HG02981 (cell line): ENCODE measurements around the gene FAM3B.

ENCODE experiments used
- ATAC-seq: cut with Tn5 transposase; IDR thresholded peaks from one replicate; pipeline ENCODE4 v1.9.1; 2021; ENCODE audit warnings: mild to moderate bottlenecking, moderate library complexity; ENCODE audit not compliant: unreplicated experiment

Gene FAM3B

GRCh38 chr21:41388259-41388658 is 71.7 kb downstream of the FAM3B start:
- no peak for ATAC-seq

- no peak for ATAC-seq
These were observed 73.5 kb downstream of the FAM3B start for GRCh38 chr21:41390043-41390639.

- ATAC-seq, result no peak
These were observed 77.4 kb downstream of the FAM3B start for GRCh38 chr21:41393876-41394465.

GRCh38 chr21:41396558-41397075 is 80.0 kb downstream of the FAM3B start:
- ATAC-seq, result no peak

- no peak for ATAC-seq
These were observed 80.9 kb downstream of the FAM3B start for GRCh38 chr21:41397471-41397891.

- ATAC-seq, result no peak
These were observed 81.7 kb downstream of the FAM3B start for GRCh38 chr21:41398251-41398650.

- no peak for ATAC-seq
These were observed 82.2 kb downstream of the FAM3B start for GRCh38 chr21:41398831-41399230.

- no peak for ATAC-seq
These were observed 82.7 kb downstream of the FAM3B start for GRCh38 chr21:41399246-41399800.

GRCh38 chr21:41402231-41402630 is 85.6 kb downstream of the FAM3B start:
- ATAC-seq, result no peak

- no peak for ATAC-seq
These were observed 86.2 kb downstream of the FAM3B start for GRCh38 chr21:41402796-41403195.

GRCh38 chr21:41403331-41403730 is 86.7 kb downstream of the FAM3B start:
- no peak for ATAC-seq

- ATAC-seq, result no peak
These were observed 87.4 kb downstream of the FAM3B start for GRCh38 chr21:41403966-41404365.

GRCh38 chr21:41405321-41405720 is 88.7 kb downstream of the FAM3B start:
- ATAC-seq, result no peak

- no peak for ATAC-seq
These were observed 89.7 kb downstream of the FAM3B start for GRCh38 chr21:41406340-41406739.
